Activated CD8-positive, alpha-beta memory T cell treated with anti-CD3 and anti-CD28 coated beads for 36 hours (primary cell): ENCODE measurements around the gene DDX4. TPM values are rescaled to one million over a fixed set of nuclear protein-coding genes. Genes with fewer than 3 reads are reported as not detected.
"Not testable (repeated sequence)": the region's sequence is repeated elsewhere in the genome, so short reads cannot be mapped to it uniquely, and the experiment has no call there.

Experiments
- CTCF ChIA-PET: fragments of 350-600 bp; sonication (Branson Sonifier 250); formaldehyde crosslinking; loops from one replicate; lab custom pipeline; 2021; ENCODE audit warnings: antibody characterized with exemption; lab: Charles Lee
- POLR2A ChIA-PET: fragments of 350-600 bp; sonication (Branson Sonifier 250); formaldehyde crosslinking; loops from one replicate; lab custom pipeline; 2021; ENCODE audit warnings: antibody characterized with exemption; lab: Charles Lee
- total RNA-seq, 2 experiments: library from RNA; stranded (reverse); gene quantifications; one replicate each; pipeline ENCODE4 v1.2.3, GENCODE V29; 2021

The DDX4 gene
- total RNA-seq, 2 experiments from 2014 or later, result not detected

DNA sequence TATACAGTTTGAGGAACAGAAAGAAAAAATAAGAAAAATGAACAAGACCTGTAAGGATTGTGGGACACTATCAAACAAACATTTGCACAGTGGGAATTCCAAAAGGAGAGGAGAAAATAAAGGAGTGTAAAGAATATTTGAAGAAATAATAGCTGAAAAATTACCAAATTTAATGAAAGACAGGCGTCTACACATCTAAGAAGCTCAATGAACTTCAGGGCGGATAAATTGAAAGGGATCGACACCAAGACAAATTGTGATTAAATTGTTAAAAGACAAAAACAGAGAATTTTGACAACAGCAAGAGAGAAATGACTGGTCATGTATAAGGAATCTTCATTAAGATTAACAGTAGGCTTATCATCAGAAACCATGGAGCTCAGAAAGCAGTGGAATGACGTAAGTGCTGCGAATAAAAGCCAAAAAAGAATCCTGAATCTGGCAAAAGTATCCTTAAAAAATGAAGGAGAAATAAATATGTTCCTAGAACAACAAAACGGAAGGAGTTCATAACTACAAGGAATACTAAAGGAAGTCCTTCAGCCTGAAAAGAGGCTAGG lies 22.3 kb upstream of the DDX4 start:
- CTCF ChIA-PET, result no interaction called here
- POLR2A ChIA-PET, result no interaction called here

GRCh38 chr5:55719026-55719425 lies 18.8 kb upstream of the DDX4 start:
- CTCF ChIA-PET, POLR2A ChIA-PET: not testable (repeated sequence)

DNA sequence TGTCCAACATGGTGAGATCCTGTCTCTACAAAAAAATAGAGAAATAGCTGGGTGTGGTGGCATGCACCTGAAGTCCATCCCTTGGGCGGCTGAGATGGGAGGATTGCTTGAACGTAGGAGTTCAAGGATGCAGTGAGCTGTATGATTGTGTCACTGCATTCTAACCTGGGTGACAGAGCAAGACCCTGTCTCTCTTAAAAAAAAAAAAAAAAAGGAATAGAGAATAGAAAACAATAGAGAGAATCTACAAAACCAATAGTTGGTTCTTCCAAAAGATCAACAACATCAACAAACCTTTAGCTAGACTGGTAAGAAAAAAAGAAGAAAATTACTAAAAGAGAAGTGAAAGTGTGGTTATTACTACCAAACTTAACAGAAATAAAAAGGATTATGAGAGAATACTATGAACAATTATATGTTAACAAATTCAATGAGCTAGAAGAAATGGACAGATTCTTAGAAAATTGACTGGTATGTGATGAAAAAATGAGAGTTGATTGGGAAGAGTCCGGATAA lies 17.6 kb upstream of the DDX4 start:
- ChIA-PET POLR2A (no interaction called here), CTCF (no interaction called here)

- ChIA-PET POLR2A (no interaction called here), CTCF (interaction anchor here (1.0 kb wide), 1 partner anchor 215 kb away, joined by 6 read pairs; no protein-coding TSS in a partner anchor)
Observed at GRCh38 chr5:55724281-55724680, 13.6 kb upstream of the DDX4 start.

DNA sequence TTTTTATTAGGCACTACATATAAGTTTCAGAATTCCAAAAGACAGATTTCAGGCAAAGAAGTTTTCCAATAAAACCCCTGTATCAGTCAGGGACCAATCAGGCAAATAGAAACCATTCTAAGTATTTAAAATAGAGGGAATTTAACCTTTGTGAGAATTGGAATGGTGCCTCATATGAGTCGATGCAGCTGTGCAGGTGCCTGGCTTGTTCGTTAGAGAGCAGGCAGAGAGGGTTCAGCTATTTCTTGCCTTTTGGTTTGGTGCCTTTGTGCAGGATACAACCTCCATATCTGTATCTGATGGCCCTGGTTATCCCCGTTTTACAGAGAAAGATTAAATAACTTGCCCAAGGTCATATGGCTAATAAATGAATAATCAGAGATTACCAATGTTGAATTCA lies 6.0 kb upstream of the DDX4 start:
- ChIA-PET CTCF (no interaction called here), POLR2A (no interaction called here)

GRCh38 chr5:55732585-55732984 lies 5.3 kb upstream of the DDX4 start:
- CTCF ChIA-PET, result no interaction called here
- POLR2A ChIA-PET, result no interaction called here

DNA sequence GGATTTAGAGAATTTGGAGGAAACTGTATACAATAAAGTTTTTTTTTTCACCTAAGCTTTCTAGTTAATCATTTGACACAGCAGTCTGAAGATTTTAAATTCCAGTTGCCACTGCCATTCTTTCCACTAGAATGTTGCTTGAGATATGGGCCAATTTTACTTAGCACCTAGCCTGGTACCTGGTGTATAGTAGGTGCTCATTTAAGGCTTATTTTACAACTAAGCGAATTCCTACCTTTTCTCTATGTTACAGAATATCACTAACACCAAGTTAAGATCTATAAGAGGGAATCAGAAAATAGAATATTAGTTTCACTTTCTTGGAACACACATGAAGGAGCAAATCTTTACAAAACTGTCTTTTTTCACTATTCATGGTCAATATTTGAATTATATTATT lies 3.2 kb upstream of the DDX4 start:
- POLR2A ChIA-PET, result no interaction called here
- CTCF ChIA-PET, result no interaction called here

DNA sequence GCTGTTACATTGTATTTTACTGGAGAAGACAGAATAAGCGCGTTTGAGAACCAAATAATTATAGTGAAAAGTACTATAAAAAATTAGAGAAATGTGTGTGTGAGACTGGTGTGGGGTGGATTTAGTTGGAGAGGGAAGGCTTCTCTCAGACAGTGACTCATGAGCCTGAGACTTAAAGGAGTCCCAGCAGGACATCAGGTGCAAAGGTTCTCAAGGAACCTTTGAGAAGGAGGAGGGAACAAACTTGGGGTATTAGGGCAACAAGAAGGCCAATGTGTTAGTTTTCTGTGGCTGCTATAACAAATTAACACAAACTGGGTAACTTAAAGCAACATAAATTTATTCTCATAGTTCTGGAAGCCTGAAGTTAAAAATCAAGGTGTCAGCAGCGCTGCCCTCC lies 4.9 kb downstream of the DDX4 start:
- CTCF ChIA-PET, result interaction anchor here (0.5 to 0.6 kb wide), 2 partner anchors 65 to 194 kb away, joined by 3 to 6 read pairs; no protein-coding TSS in a partner anchor

DNA sequence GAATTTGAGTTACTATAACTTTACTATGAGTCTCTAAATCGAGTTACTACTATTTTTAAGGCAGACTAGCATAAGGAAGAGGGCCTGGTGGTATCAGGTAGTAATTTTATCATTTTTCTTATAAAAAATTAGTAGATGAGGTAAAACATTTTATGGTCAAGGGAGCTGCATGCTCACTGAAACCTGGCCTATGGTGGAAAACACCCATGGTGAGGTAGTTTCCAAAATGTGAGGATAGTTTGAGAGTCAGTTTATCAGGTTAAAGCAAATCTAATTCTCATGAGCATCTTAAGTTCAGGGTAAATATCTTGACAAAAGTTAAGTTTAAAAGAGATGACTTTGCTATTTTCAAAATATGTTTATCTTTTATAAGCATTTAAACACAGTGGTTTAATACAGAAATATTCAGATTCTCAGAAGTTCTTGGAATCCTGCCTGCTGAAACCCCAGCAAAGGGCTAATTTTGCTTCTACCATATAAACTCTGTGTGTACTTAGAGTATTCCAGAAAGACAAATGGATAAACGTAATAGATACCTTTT lies 10.0 kb downstream of the DDX4 start:
- ChIA-PET POLR2A (no interaction called here), CTCF (no interaction called here)

More for the DNA sequence above, 4.9 kb downstream of the DDX4 start:
- POLR2A ChIA-PET, result no interaction called here

- POLR2A ChIA-PET, result no interaction called here
- CTCF ChIA-PET, result no interaction called here
Observed at GRCh38 chr5:55749387-55749786, 11.5 kb downstream of the DDX4 start.

- CTCF ChIA-PET, result no interaction called here
- POLR2A ChIA-PET, result no interaction called here
Observed at GRCh38 chr5:55750063-55750462, 12.2 kb downstream of the DDX4 start.

DNA sequence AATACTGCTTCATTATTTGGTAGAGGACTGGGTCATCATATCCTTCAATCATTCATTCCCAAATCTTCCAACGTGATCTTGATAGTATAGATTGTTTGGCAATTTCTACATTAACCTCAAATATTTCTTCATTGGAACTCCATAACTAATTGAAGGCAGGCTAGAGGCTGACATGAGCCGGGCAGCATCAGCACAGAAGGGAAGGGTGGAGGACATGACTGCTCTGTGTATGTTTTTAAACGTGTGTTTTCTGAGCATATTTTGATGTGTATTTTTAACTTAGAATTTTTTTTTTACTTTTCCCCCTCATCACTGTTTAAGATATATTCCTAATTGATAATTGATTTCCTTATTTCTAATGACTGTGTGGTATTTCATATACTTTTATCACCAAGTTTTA lies 12.6 kb downstream of the DDX4 start:
- ChIA-PET POLR2A (no interaction called here), CTCF (no interaction called here)

GRCh38 chr5:55758231-55758630 lies 20.4 kb downstream of the DDX4 start:
- POLR2A ChIA-PET, result no interaction called here
- CTCF ChIA-PET, result no interaction called here

- ChIA-PET POLR2A (no interaction called here), CTCF (no interaction called here)
Observed at GRCh38 chr5:55758714-55759113, 20.9 kb downstream of the DDX4 start.

DNA sequence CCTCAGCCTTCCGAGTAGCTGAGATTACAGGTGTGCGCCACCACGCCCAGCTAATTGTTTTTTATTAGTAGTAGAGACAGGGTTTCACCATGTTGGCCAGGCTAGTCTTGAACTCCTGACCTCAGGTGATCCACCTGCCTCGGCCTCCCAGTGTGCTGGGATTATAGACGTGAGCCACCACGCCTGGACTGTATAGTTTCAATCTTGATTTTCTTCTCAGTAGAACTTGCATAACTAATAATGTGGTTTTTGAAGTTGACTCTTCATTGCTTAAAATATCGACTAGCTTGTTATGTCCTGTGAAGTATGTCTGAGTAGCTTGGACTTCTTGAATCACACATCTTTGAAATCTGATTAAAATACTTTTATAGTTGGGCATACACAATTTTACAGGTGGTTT lies 23.9 kb downstream of the DDX4 start:
- CTCF ChIA-PET, POLR2A ChIA-PET: not testable (repeated sequence)

DNA sequence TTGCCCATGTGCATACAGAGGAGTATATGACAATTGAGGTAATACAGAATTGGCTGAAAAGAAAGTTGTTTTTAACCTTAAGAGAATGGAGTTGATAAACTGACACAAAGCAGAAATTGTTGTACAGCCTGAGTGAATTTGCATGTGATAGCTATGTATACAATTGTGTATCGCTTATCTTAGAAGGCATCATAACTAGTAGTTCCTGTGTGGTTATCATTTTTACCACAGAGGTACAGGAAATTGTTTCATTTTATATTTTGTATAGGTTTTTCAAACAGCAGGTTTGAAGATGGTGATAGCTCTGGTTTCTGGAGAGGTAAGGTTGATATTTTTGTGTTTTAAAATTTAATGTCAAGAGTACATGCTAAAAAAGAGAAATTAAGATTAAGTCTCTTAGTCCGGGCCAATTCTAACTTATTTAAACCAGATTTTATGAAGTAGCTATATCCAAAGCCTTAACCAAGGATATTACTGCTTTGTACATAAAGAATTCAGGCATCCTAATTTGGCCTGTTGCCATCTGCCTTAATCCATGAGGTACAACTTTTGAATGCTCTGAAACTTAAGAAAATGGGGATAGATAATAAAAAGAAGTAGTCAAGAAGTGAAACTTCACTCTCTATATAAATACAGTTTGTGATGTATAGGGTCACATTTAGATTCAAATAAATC lies 26.0 kb downstream of the DDX4 start:
- ChIA-PET CTCF (no interaction called here), POLR2A (no interaction called here)

DNA sequence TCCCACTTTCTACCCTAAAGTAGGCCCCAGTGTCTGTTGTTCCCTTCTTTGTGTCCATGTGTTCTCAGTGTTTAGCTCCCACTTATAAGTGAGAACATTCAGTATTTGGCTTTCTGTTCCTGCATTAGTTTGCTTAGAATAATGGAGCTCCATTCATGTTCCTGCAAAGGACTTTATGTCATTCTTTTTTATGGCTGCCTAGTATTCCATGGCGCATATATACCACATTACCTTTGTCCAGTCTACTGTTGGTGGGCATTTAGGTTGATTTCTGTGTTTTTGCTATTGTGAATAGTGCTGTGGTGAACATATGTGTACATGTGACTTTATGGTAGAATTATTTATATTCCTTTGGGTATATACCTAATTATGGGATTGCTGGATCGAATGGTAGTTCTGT lies 30.4 kb downstream of the DDX4 start:
- CTCF ChIA-PET, result no interaction called here
- POLR2A ChIA-PET, result interaction anchor here (0.6 kb wide), 1 partner anchor 632 kb away, joined by 6 read pairs; no protein-coding TSS in a partner anchor

- POLR2A ChIA-PET, result no interaction called here
- CTCF ChIA-PET, result no interaction called here
Observed at GRCh38 chr5:55771175-55771655, 33.4 kb downstream of the DDX4 start.

DNA sequence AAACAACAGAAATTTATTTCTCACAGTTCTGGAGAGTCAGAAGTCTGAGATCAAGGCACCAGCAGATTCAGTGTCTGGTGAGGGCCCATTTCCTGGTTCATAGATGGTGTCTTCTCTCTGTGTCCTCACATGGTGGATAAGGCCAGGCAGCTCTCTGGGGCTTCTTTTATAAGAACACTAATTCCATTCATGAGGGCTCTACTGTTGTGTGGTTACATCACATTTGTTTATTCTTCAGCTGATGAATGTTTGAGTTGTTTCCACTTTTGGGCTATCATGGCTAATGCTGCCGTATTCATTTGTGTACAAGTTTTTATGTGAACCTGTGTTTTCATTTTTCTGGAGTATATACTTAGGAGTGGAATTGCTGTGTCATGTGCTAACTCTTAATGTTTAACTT lies 35.2 kb downstream of the DDX4 start:
- CTCF ChIA-PET, result no interaction called here
- POLR2A ChIA-PET, result no interaction called here

- CTCF ChIA-PET, result no interaction called here
- POLR2A ChIA-PET, result no interaction called here
Observed at GRCh38 chr5:55777332-55777731, 39.5 kb downstream of the DDX4 start.

DNA sequence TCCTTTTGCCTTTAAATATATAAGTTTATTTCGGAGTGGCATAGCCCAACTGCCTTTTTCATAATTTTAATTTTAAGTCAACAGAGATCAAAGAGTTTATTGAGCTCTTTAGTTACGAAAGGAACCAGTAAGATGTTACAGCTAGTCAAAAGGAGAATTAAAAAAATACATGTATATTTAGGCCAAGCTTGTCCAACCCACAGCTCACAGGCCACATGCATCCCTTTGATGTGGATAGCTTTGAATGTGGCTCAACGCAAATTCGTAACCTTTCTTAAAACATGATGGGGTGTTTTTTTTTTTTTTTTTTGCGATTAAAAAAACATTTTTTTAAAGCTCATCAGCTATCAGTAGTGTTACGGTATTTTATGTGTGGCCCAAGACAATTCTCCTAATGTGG lies 63.1 kb downstream of the DDX4 start:
- ChIA-PET CTCF (no interaction called here), POLR2A (interaction anchor here (0.5 to 0.6 kb wide), 2 partner anchors 77 to 369 kb away, joined by 3 read pairs; no protein-coding TSS in a partner anchor)
